H9 (cell line): Measurements from ENCODE around the gene TMEM178B. TPM values are rescaled to one million over a fixed set of nuclear protein-coding genes. Genes with fewer than 3 reads are reported as not detected.

ENCODE experiments used
- DNase-seq: peaks from one replicate; pipeline ENCODE4 v3.0.0-alpha.2; 2017
- H2AFZ ChIP-seq: one replicate; pipeline ENCODE4 v1.6.1; 2013; ENCODE audit warnings: mild to moderate bottlenecking, low read length, control low read depth, moderate library complexity
- H2AK5ac ChIP-seq: 2 replicates; pipeline ENCODE4 v1.6.1; 2013; ENCODE audit warnings: low read length, control low read depth, mixed read lengths; ENCODE audit not compliant: insufficient read length
- H2BK120ac ChIP-seq: one replicate; pipeline ENCODE4 v1.6.1; 2013; ENCODE audit warnings: low read depth, mild to moderate bottlenecking, low read length, control low read depth, inconsistent platforms; ENCODE audit not compliant: poor library complexity, severe bottlenecking
- H2BK12ac ChIP-seq: 2 replicates; pipeline ENCODE4 v1.6.1; 2013; ENCODE audit warnings: low read length, control low read depth, mixed read lengths, low read depth; ENCODE audit not compliant: insufficient read length
- H2BK15ac ChIP-seq: 2 replicates; pipeline ENCODE4 v1.6.1; 2013; ENCODE audit warnings: low read depth, low read length, control low read depth
- H2BK20ac ChIP-seq: one replicate; pipeline ENCODE4 v1.6.1; 2013; ENCODE audit warnings: low read depth, mild to moderate bottlenecking, low read length, control low read depth, inconsistent platforms; ENCODE audit not compliant: poor library complexity, severe bottlenecking
- H2BK5ac ChIP-seq: 2 replicates; pipeline ENCODE4 v1.6.1; 2013; ENCODE audit warnings: low read length, control low read depth, mixed read lengths; ENCODE audit not compliant: insufficient read length
- H3K14ac ChIP-seq: 2 replicates; pipeline ENCODE4 v1.6.1; 2013; ENCODE audit warnings: low read length, control low read depth; ENCODE audit not compliant: insufficient read depth
- H3K18ac ChIP-seq: 2 replicates; pipeline ENCODE4 v1.6.1; 2013; ENCODE audit warnings: low read depth, mild to moderate bottlenecking, mixed read lengths, low read length, control low read depth; ENCODE audit not compliant: insufficient read length
- H3K23ac ChIP-seq: 2 replicates; pipeline ENCODE4 v1.6.1; 2013; ENCODE audit warnings: low read length, control low read depth, mixed read lengths, low read depth; ENCODE audit not compliant: insufficient read length
- H3K23me2 ChIP-seq: 2 replicates; pipeline ENCODE4 v1.6.1; 2013; ENCODE audit warnings: low read depth, mild to moderate bottlenecking, mixed read lengths, low read length, control low read depth; ENCODE audit not compliant: insufficient read length, poor library complexity, severe bottlenecking
- H3K27ac ChIP-seq: 2 replicates; pipeline ENCODE4 v1.5.1; 2013; ENCODE audit warnings: low read length, control low read depth, mixed read lengths, low read depth; ENCODE audit not compliant: insufficient read length
- H3K27me3 ChIP-seq: 2 replicates; pipeline ENCODE4 v1.6.1; 2013; ENCODE audit warnings: low read length, control low read depth, inconsistent platforms; ENCODE audit not compliant: insufficient read depth
- H3K4ac ChIP-seq: 2 replicates; pipeline ENCODE4 v1.6.1; 2013; ENCODE audit warnings: low read depth, mild to moderate bottlenecking, control low read depth, inconsistent platforms, low read length, moderate library complexity
- H3K4me1 ChIP-seq: 2 replicates; pipeline ENCODE4 v1.6.1; 2013; ENCODE audit warnings: low read length, control low read depth, inconsistent platforms; ENCODE audit not compliant: insufficient read depth
- H3K4me2 ChIP-seq: 2 replicates; pipeline ENCODE4 v1.6.1; 2013; ENCODE audit warnings: low read length, control low read depth, mixed read lengths; ENCODE audit not compliant: insufficient read length, insufficient read depth
- H3K56ac ChIP-seq: 2 replicates; pipeline ENCODE4 v1.6.1; 2013; ENCODE audit warnings: low read depth, mild to moderate bottlenecking, mixed read lengths, low read length, control low read depth; ENCODE audit not compliant: insufficient read length
- H3K79me1 ChIP-seq: 2 replicates; pipeline ENCODE4 v1.6.1; 2013; ENCODE audit warnings: low read depth, mild to moderate bottlenecking, moderate library complexity, low read length, control low read depth, inconsistent platforms; ENCODE audit not compliant: insufficient read depth, poor library complexity, severe bottlenecking
- H3K79me2 ChIP-seq: 2 replicates; pipeline ENCODE4 v1.6.1; 2013; ENCODE audit warnings: low read length, control low read depth, inconsistent platforms; ENCODE audit not compliant: insufficient read depth
- H3K9ac ChIP-seq: 2 replicates; pipeline ENCODE4 v1.6.1; 2013; ENCODE audit warnings: low read length, control low read depth, mixed read lengths; ENCODE audit not compliant: insufficient read length; ENCODE audit errors: extremely low read depth
- H3K9me3 ChIP-seq: one replicate; pipeline ENCODE4 v1.6.1; 2013; ENCODE audit warnings: low read depth, low read length, inconsistent platforms; ENCODE audit not compliant: control insufficient read depth
- H3T11ph ChIP-seq: one replicate; pipeline ENCODE4 v1.6.1; 2013; ENCODE audit warnings: mild to moderate bottlenecking, low read length, control low read depth, inconsistent platforms
- H4K20me1 ChIP-seq: one replicate; pipeline ENCODE4 v1.6.1; 2013; ENCODE audit not compliant: control insufficient read depth, insufficient read length, insufficient read depth
- H4K5ac ChIP-seq: 2 replicates; pipeline ENCODE4 v1.6.1; 2013; ENCODE audit warnings: low read depth, mild to moderate bottlenecking, mixed read lengths, low read length, control low read depth; ENCODE audit not compliant: insufficient read length
- H4K8ac ChIP-seq: replicated peaks from 2 replicates; pipeline ENCODE4 v1.6.1; 2013; ENCODE audit warnings: low read length, control low read depth, mixed read lengths, low read depth; ENCODE audit not compliant: insufficient read length
- H4K91ac ChIP-seq: 2 replicates; pipeline ENCODE4 v1.6.1; 2013; ENCODE audit warnings: low read depth, mild to moderate bottlenecking, moderate library complexity, mixed read lengths, low read length, control low read depth; ENCODE audit not compliant: insufficient read length
- H3K27ac Mint-ChIP-seq, 3 experiments: 2 replicates in 2 of 3; 3 replicates in 1 of 3; pipeline ENCODE4 v1.8.0; 2020 to 2021; ENCODE audit warnings: mixed read lengths in 3 of 3, mild to moderate bottlenecking in 1 of 3, moderate library complexity in 1 of 3
- H3K27me3 Mint-ChIP-seq: 2 replicates; pipeline ENCODE4 v1.8.0; 2021; ENCODE audit warnings: low read depth, mild to moderate bottlenecking, moderate library complexity, mixed read lengths
- H3K36me3 Mint-ChIP-seq, 3 experiments: 2 replicates in 2 of 3; 3 replicates in 1 of 3; pipeline ENCODE4 v1.8.0; 2020 to 2021; ENCODE audit warnings: low read depth in 3 of 3, mixed read lengths in 3 of 3; ENCODE audit not compliant: insufficient read depth in 1 of 3
- H3K4me1 Mint-ChIP-seq, 2 experiments: 2 replicates each; pipeline ENCODE4 v1.8.0; 2020; ENCODE audit warnings: mixed read lengths in 2 of 2
- H3K4me3 Mint-ChIP-seq, 2 experiments: 2 replicates in 1 of 2; 3 replicates in 1 of 2; pipeline ENCODE4 v1.8.0; 2020 to 2021; ENCODE audit warnings: mild to moderate bottlenecking in 2 of 2, mixed read lengths in 2 of 2, moderate library complexity in 1 of 2
- H3K9me3 Mint-ChIP-seq, 2 experiments: 2 replicates in 1 of 2; 3 replicates in 1 of 2; pipeline ENCODE4 v1.8.0; 2020; ENCODE audit warnings: mild to moderate bottlenecking in 2 of 2, mixed read lengths in 2 of 2, moderate library complexity in 1 of 2
- WGBS: extraction: QIAGEN DNeasy Blood & Tissue Kit; methylation state at CpG from one replicate; pipeline ENCODE4 v1.1.7; 2013; ENCODE audit warnings: missing lambda C conversion rate, low lambda C conversion rate, mixed read lengths; ENCODE audit not compliant: insufficient read length; ENCODE audit errors: extremely low coverage; 5-methylcytosine and 5-hydroxymethylcytosine counted together
- total RNA-seq: library from RNA; stranded (reverse); gene quantifications from 2 replicates; pipeline ENCODE4 v1.2.1, GENCODE V29; 2021
- TF ChIP-seq, protein P1 (sequence below): fragments of 200-600 bp; sonication (generic); conservative IDR thresholded peaks from 3 replicates; pipeline ENCODE4 v1.8.0; 2021; ENCODE audit warnings: antibody characterized with exemption, mild to moderate bottlenecking

TMEM178B gene
- total RNA-seq, 1 experiment from 2014 or later = 11.3 TPM

DNA sequence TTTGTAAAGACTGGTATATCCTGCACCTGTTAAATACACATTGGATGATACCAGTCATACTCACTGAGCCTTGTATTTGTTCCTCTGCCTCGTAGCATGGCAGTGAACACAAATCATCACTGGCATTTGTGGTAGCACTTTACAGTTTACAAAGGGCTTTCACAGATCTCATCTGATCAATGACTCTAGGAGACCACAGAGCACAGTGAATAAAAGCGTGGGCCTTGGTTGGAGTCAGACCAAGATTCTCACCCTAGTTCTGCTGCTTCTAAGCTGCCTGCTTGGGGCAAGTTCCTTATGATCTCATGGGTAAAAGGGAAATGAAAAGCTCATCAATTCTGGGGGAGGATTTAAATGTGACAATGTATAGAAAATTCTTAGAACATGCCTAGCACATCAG, 347.4 kb downstream of the TMEM178B start:
- H3K14ac ChIP-seq = no peak overlapping the region
- no peak overlapping the region for H2AFZ ChIP-seq
- H3K23ac ChIP-seq = no peak overlapping the region
- H2BK5ac ChIP-seq = no peak overlapping the region
- H3K4me1 ChIP-seq = peaks cover 8% of the 10 kb centered on the region; the same call in 1 of the 2 replicates
- no peaks in the 10 kb centered on the region for H3K27me3 ChIP-seq
- H3T11ph ChIP-seq = no peak overlapping the region
- no peaks in the 10 kb centered on the region for H3K9me3 ChIP-seq
- H4K8ac ChIP-seq = no peak overlapping the region
- H4K20me1 ChIP-seq = no peaks in the 10 kb centered on the region
- H3K4ac ChIP-seq = no peak overlapping the region
- H3K79me1 ChIP-seq = no peaks in the 10 kb centered on the region
- no peak overlapping the region for H2BK120ac ChIP-seq
- Mint-ChIP-seq H3K27ac (no peak overlapping the region), H3K9me3 (peaks cover under 1 to 1% of the 10 kb centered on the region in 2 experiments; a peak in 4 of 5 replicates), H3K36me3 (peaks cover under 1 to 1% (median under 1%) of the 10 kb centered on the region in 3 experiments; a peak in 6 of 7 replicates), H3K4me1 (peaks cover 15 to 21% of the 10 kb centered on the region in 2 experiments), H3K4me3 (no peak overlapping the region), H3K27me3 (no peaks in the 10 kb centered on the region)
- H2BK20ac ChIP-seq = no peak overlapping the region
- no peaks in the 10 kb centered on the region for H3K23me2 ChIP-seq
- no peak overlapping the region for H3K4me2 ChIP-seq
- no peak overlapping the region for H2BK15ac ChIP-seq
- TF ChIP-seq, protein P1, sequence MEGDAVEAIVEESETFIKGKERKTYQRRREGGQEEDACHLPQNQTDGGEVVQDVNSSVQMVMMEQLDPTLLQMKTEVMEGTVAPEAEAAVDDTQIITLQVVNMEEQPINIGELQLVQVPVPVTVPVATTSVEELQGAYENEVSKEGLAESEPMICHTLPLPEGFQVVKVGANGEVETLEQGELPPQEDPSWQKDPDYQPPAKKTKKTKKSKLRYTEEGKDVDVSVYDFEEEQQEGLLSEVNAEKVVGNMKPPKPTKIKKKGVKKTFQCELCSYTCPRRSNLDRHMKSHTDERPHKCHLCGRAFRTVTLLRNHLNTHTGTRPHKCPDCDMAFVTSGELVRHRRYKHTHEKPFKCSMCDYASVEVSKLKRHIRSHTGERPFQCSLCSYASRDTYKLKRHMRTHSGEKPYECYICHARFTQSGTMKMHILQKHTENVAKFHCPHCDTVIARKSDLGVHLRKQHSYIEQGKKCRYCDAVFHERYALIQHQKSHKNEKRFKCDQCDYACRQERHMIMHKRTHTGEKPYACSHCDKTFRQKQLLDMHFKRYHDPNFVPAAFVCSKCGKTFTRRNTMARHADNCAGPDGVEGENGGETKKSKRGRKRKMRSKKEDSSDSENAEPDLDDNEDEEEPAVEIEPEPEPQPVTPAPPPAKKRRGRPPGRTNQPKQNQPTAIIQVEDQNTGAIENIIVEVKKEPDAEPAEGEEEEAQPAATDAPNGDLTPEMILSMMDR = no peak
- H2BK12ac ChIP-seq = no peak overlapping the region
- H3K18ac ChIP-seq = no peak overlapping the region
- H3K27ac ChIP-seq = no peak overlapping the region
- H2AK5ac ChIP-seq = no peak overlapping the region
- H3K9ac ChIP-seq = no peak overlapping the region
- no peak overlapping the region for H3K56ac ChIP-seq
- no CpG with 5 or more reads among the region's 2 CpGs for WGBS
- 0 out of 2 replicates have a peak, but pooled peaks cover 3% of the 10 kb centered on the region for H3K79me2 ChIP-seq
- DNase-seq = no peak
- no peak overlapping the region for H4K5ac ChIP-seq
- no peak overlapping the region for H4K91ac ChIP-seq
